ENCODE results near the gene ZCWPW1. TPM values are rescaled to one million over a fixed set of nuclear protein-coding genes. Genes with fewer than 3 reads are reported as not detected.

Gene ZCWPW1
- total RNA-seq, 2 donors from 2014 or later: 3.1 to 3.5 TPM

- no peaks in the 10 kb centered on the region for H3K9me3 ChIP-seq
- ATAC-seq (ENCODE audit: insufficient number of reproducible peaks, low FRiP score, low read depth) (no peak), DNase-seq (ENCODE audit: low spot score) (no peak)
- peaks cover 5% of the 10 kb centered on the region in 2 donors for H3K4me1 ChIP-seq (ENCODE audit: control insufficient read depth in 1 of 2, low read depth in 2 of 2)
- no peak for TF ChIP-seq CTCF (IDR thresholded peaks at IDR 0.05)
- H3K27ac ChIP-seq: no peak overlapping the region
- H3K4me3 ChIP-seq: no peak overlapping the region
- H3K27me3 ChIP-seq (replicated peaks; ENCODE audit: insufficient read depth): no peaks in the 10 kb centered on the region
- no peaks in the 10 kb centered on the region for H3K36me3 ChIP-seq
Observed at GRCh38 chr7:100423315-100423714, 5.2 kb downstream of the ZCWPW1 start.

- DNase-seq (ENCODE audit: low spot score) (no peak), ATAC-seq (ENCODE audit: insufficient number of reproducible peaks, low FRiP score, low read depth) (no peak)
- Histone ChIP-seq H3K4me1 (ENCODE audit: control insufficient read depth in 1 of 2, low read depth in 2 of 2) (no peaks in the 10 kb centered on the region), H3K36me3 (no peaks in the 10 kb centered on the region), H3K9me3 (no peaks in the 10 kb centered on the region), H3K27ac (no peak overlapping the region), H3K27me3 (replicated peaks; ENCODE audit: insufficient read depth) (no peaks in the 10 kb centered on the region), H3K4me3 (no peak overlapping the region)
- TF ChIP-seq CTCF (IDR thresholded peaks at IDR 0.05): no peak
Observed at GRCh38 chr7:100419660-100420226, 8.8 kb downstream of the ZCWPW1 start.

GRCh38 chr7:100418930-100419659 is 9.4 kb downstream of the ZCWPW1 start:
- no peaks in the 10 kb centered on the region for H3K36me3 ChIP-seq
- DNase-seq (ENCODE audit: low spot score) (no peak), ATAC-seq (ENCODE audit: insufficient number of reproducible peaks, low FRiP score, low read depth) (no peak)
- H3K4me3 ChIP-seq: no peak overlapping the region
- H3K27ac ChIP-seq: no peak overlapping the region
- H3K9me3 ChIP-seq: no peaks in the 10 kb centered on the region
- TF ChIP-seq CTCF (IDR thresholded peaks at IDR 0.05): no peak
- H3K27me3 ChIP-seq (replicated peaks; ENCODE audit: insufficient read depth): no peaks in the 10 kb centered on the region
- no peaks in the 10 kb centered on the region for H3K4me1 ChIP-seq (ENCODE audit: control insufficient read depth in 1 of 2, low read depth in 2 of 2)

- Histone ChIP-seq H3K4me1 (ENCODE audit: control insufficient read depth in 1 of 2, low read depth in 2 of 2) (no peaks in the 10 kb centered on the region), H3K9me3 (no peaks in the 10 kb centered on the region), H3K27ac (no peak overlapping the region), H3K36me3 (no peaks in the 10 kb centered on the region), H3K27me3 (replicated peaks; ENCODE audit: insufficient read depth) (no peaks in the 10 kb centered on the region), H3K4me3 (no peak overlapping the region)
- no peak for ATAC-seq (ENCODE audit: insufficient number of reproducible peaks, low FRiP score, low read depth)
- no peak for TF ChIP-seq CTCF (IDR thresholded peaks at IDR 0.05)
- DNase-seq (ENCODE audit: low spot score): no peak
Observed at GRCh38 chr7:100415448-100415847, 13.1 kb downstream of the ZCWPW1 start.

GRCh38 chr7:100413889-100414288 is 14.6 kb downstream of the ZCWPW1 start:
- ATAC-seq (ENCODE audit: insufficient number of reproducible peaks, low FRiP score, low read depth): no peak
- Histone ChIP-seq H3K4me3 (no peak overlapping the region), H3K9me3 (no peaks in the 10 kb centered on the region), H3K27me3 (replicated peaks; ENCODE audit: insufficient read depth) (no peaks in the 10 kb centered on the region), H3K36me3 (no peaks in the 10 kb centered on the region), H3K27ac (no peak overlapping the region), H3K4me1 (ENCODE audit: control insufficient read depth in 1 of 2, low read depth in 2 of 2) (no peaks in the 10 kb centered on the region)
- DNase-seq (ENCODE audit: low spot score): no peak
- no peak for TF ChIP-seq CTCF (IDR thresholded peaks at IDR 0.05)
